H1 (cell line): ENCODE measurements around the gene NOC3L. TPM values are rescaled to one million over a fixed set of nuclear protein-coding genes. Genes with fewer than 3 reads are reported as not detected.
A peak's percentile ranks its signal among the peaks of the same experiment; 100 is the strongest.

Experiments used
- CTCF ChIA-PET: fragments of 300-600 bp; sonication (Branson Sonifier 250); formaldehyde crosslinking; loops from one replicate; lab custom pipeline; 2021; ENCODE audit not compliant: partially characterized antibody; lab: Charles Lee
- POLR2A ChIA-PET: fragments of 300-600 bp; sonication (Branson Sonifier 250); formaldehyde crosslinking; loops from one replicate; lab custom pipeline; 2021; ENCODE audit warnings: inconsistent platforms; ENCODE audit not compliant: partially characterized antibody; lab: Charles Lee
- DNase-seq, 2 experiments: peaks; one replicate each; pipeline versions ENCODE4 v3.0.0 to v3.0.0-alpha.2; 2010 to 2022; ENCODE audit warnings: low spot score in 2 of 2, low read depth in 1 of 2, mixed read lengths in 1 of 2
- FAIRE-seq: peaks from 2 replicates; lab custom pipeline; 2011; peaks lifted over from hg19 to GRCh38; lab: Jason Lieb, UNC
- H2AFZ ChIP-seq: 2 replicates; pipeline ENCODE4 v1.8.1; 2012; ENCODE audit warnings: low read length, inconsistent platforms
- H2AK5ac ChIP-seq: 2 replicates; pipeline ENCODE4 v1.6.1; 2013; ENCODE audit warnings: low read depth, low read length
- H2BK120ac ChIP-seq: replicated peaks from 2 replicates; pipeline ENCODE3; 2013; ENCODE audit warnings: low read depth, low read length, inconsistent platforms
- H2BK12ac ChIP-seq: 2 replicates; pipeline ENCODE4 v1.6.1; 2013; ENCODE audit warnings: low read depth, low read length
- H2BK15ac ChIP-seq: 2 replicates; pipeline ENCODE4 v1.6.1; 2013; ENCODE audit warnings: low read length
- H2BK20ac ChIP-seq: 2 replicates; pipeline ENCODE4 v1.6.1; 2013; ENCODE audit warnings: low read length
- H2BK5ac ChIP-seq: 2 replicates; pipeline ENCODE4 v1.6.1; 2013; ENCODE audit warnings: low read depth, low read length
- H3K14ac ChIP-seq: 2 replicates; pipeline ENCODE4 v1.6.1; 2013; ENCODE audit warnings: inconsistent platforms; ENCODE audit not compliant: insufficient read length
- H3K18ac ChIP-seq: 2 replicates; pipeline ENCODE4 v1.6.1; 2013; ENCODE audit warnings: low read length; ENCODE audit errors: extremely low read depth
- H3K23ac ChIP-seq: 2 replicates; pipeline ENCODE4 v1.6.1; 2013; ENCODE audit warnings: inconsistent platforms; ENCODE audit not compliant: insufficient read length
- H3K23me2 ChIP-seq: 2 replicates; pipeline ENCODE4 v1.6.1; 2013; ENCODE audit warnings: low read depth, low read length
- H3K27ac ChIP-seq: 2 replicates; pipeline ENCODE4 v1.6.1; 2011; ENCODE audit warnings: low read depth, low read length, inconsistent platforms
- H3K27me3 ChIP-seq, 4 experiments: replicated peaks in 1 of 4; 1 replicate in 1 of 4; 2 replicates in 3 of 4; pipeline versions ENCODE4 v1.6.1 to v1.8.1; 2011 to 2013; ENCODE audit warnings: low read length in 3 of 4, mild to moderate bottlenecking in 3 of 4, inconsistent platforms in 2 of 4, mixed read lengths in 2 of 4, moderate library complexity in 1 of 4; ENCODE audit not compliant: control insufficient read depth in 3 of 4, insufficient read depth in 3 of 4; ENCODE audit errors: extremely low read depth in 1 of 4
- H3K36me3 ChIP-seq, 4 experiments: 2 replicates each; pipeline versions ENCODE4 v1.6.1 to v1.8.1; 2011 to 2013; ENCODE audit warnings: mild to moderate bottlenecking in 4 of 4, low read length in 3 of 4, moderate library complexity in 2 of 4, control low read depth in 1 of 4, inconsistent platforms in 1 of 4; ENCODE audit not compliant: insufficient read depth in 4 of 4, control insufficient read depth in 2 of 4
- H3K4ac ChIP-seq: replicated peaks from 2 replicates; pipeline ENCODE3; 2013; ENCODE audit warnings: low read length, low read depth, mixed read lengths, inconsistent platforms; ENCODE audit not compliant: insufficient read length
- H3K4me1 ChIP-seq, 4 experiments: replicated peaks in 1 of 4; 1 replicate in 1 of 4; 2 replicates in 3 of 4; pipeline versions ENCODE4 v1.6.1 to v1.8.1; 2011 to 2013; ENCODE audit warnings: low read length in 3 of 4, inconsistent platforms in 2 of 4, mixed read lengths in 1 of 4; ENCODE audit not compliant: insufficient read depth in 4 of 4, control insufficient read depth in 3 of 4
- H3K4me2 ChIP-seq, 2 experiments: 2 replicates each; pipeline versions ENCODE4 v1.6.1 to v1.8.1; 2011 to 2013; ENCODE audit warnings: low read depth in 2 of 2, low read length in 2 of 2, control low read depth in 1 of 2, inconsistent platforms in 1 of 2, mild to moderate bottlenecking in 1 of 2; ENCODE audit not compliant: insufficient read depth in 1 of 2
- H3K4me3 ChIP-seq, 4 experiments: fragments of 200-600, 300-600 bp in 1 of 4; sonication (generic), shearing (Covaris generic), sonication (Bioruptor Twin) in 1 of 4; 2 replicates each; pipeline versions ENCODE4 v1.5.1 to v1.8.1; 2011 to 2016; ENCODE audit warnings: low read length in 4 of 4, low read depth in 3 of 4, control low read depth in 2 of 4, inconsistent platforms in 2 of 4, mild to moderate bottlenecking in 2 of 4, mixed read lengths in 1 of 4, moderate library complexity in 1 of 4; ENCODE audit not compliant: insufficient read depth in 2 of 4; ENCODE audit errors: extremely low read depth in 1 of 4
- H3K56ac ChIP-seq: replicated peaks from 2 replicates; pipeline ENCODE3; 2013; ENCODE audit warnings: low read depth, mild to moderate bottlenecking, mixed read lengths, low read length, inconsistent platforms; ENCODE audit not compliant: insufficient read length
- H3K79me1 ChIP-seq: 2 replicates; pipeline ENCODE4 v1.6.1; 2013; ENCODE audit warnings: low read depth, low read length, control low read depth
- H3K79me2 ChIP-seq, 2 experiments: 2 replicates each; pipeline versions ENCODE4 v1.6.1 to v1.8.1; 2012 to 2013; ENCODE audit warnings: low read length in 2 of 2, mild to moderate bottlenecking in 2 of 2, inconsistent platforms in 1 of 2; ENCODE audit not compliant: insufficient read depth in 2 of 2, control insufficient read depth in 1 of 2
- H3K9ac ChIP-seq, 4 experiments: replicated peaks in 1 of 4; 1 replicate in 1 of 4; 2 replicates in 3 of 4; pipeline versions ENCODE4 v1.6.1 to v1.8.1; 2011 to 2013; ENCODE audit warnings: low read depth in 3 of 4, low read length in 3 of 4, control low read depth in 2 of 4, mild to moderate bottlenecking in 2 of 4, moderate library complexity in 2 of 4, inconsistent platforms in 1 of 4; ENCODE audit errors: extremely low read depth in 1 of 4
- H3K9me3 ChIP-seq, 2 experiments: 2 replicates each; pipeline versions ENCODE4 v1.6.1 to v1.8.1; 2012 to 2013; ENCODE audit warnings: mild to moderate bottlenecking in 2 of 2, moderate library complexity in 2 of 2, control low read depth in 1 of 2, inconsistent platforms in 1 of 2, low read depth in 1 of 2, low read length in 1 of 2, mixed read lengths in 1 of 2; ENCODE audit not compliant: insufficient read depth in 2 of 2
- H4K20me1 ChIP-seq, 2 experiments: replicated peaks in 1 of 2; 2 replicates each; pipeline versions ENCODE3 to v1.8.1; 2011 to 2013; ENCODE audit warnings: inconsistent platforms in 2 of 2, low read length in 2 of 2, mild to moderate bottlenecking in 1 of 2; ENCODE audit not compliant: insufficient read depth in 2 of 2, control insufficient read depth in 1 of 2
- H4K5ac ChIP-seq: 2 replicates; pipeline ENCODE4 v1.6.1; 2013; ENCODE audit warnings: low read length, low read depth, mixed read lengths, inconsistent platforms; ENCODE audit not compliant: insufficient read length
- H4K8ac ChIP-seq: 2 replicates; pipeline ENCODE4 v1.8.0; 2013; ENCODE audit warnings: mild to moderate bottlenecking, moderate library complexity, low read length, inconsistent platforms; ENCODE audit not compliant: insufficient read depth; ENCODE audit errors: extremely low read depth
- H4K91ac ChIP-seq: replicated peaks from 2 replicates; pipeline ENCODE3; 2013; ENCODE audit warnings: low read length, mixed read lengths, inconsistent platforms; ENCODE audit not compliant: insufficient read length
- RXRA ChIP-seq: IDR thresholded peaks from 2 replicates; pipeline ENCODE4 v1.6.1; 2011; ENCODE audit warnings: low read depth, mild to moderate bottlenecking, low read length, moderate library complexity; ENCODE audit not compliant: insufficient read depth
- WGBS, 2 experiments: shearing (Covaris generic) in 1 of 2; methylation state at CpG; one replicate each; pipeline versions ENCODE4 v1.1.6 to v1.1.7; 2013 to 2015; ENCODE audit warnings: low lambda C conversion rate in 2 of 2, mixed read lengths in 2 of 2, inconsistent platforms in 1 of 2, low coverage in 1 of 2, missing lambda C conversion rate in 1 of 2; ENCODE audit not compliant: insufficient replicate concordance in 2 of 2, insufficient coverage in 1 of 2, insufficient read length in 1 of 2; ENCODE audit errors: extremely low coverage in 1 of 2, missing lambda C conversion rate in 1 of 2; 5-methylcytosine and 5-hydroxymethylcytosine counted together
- long read RNA-seq, 2 experiments: library from RNA in 1 of 2; library from capped mRNA in 1 of 2; stranded (forward); transcript quantifications; one replicate each; pipeline ENCODE4 v2.0.0, GENCODE V29; 2021; ENCODE audit warnings: inconsistent platforms in 1 of 2
- polyA minus RNA-seq, 3 experiments: library from RNA; depleted of rRNA, polyadenylated mRNA; stranded (reverse); fragments of >200 nt; gene quantifications; 1 replicate in 2 of 3; 2 replicates in 1 of 3; pipeline ENCODE4 v1.2.3, GENCODE V29; 2011
- polyA plus RNA-seq, 7 experiments: library from polyadenylated mRNA; depleted of rRNA in 3 of 7; stranded (reverse) in 5 of 7; unstranded in 2 of 7; fragments of >200 nt in 5 of 7; fragments of 200-250 nt in 2 of 7; gene quantifications; 1 replicate in 5 of 7; 2 replicates in 1 of 7; 4 replicates in 1 of 7; pipeline versions ENCODE4 v1.2.1 to v1.2.3, GENCODE V29; 2011 to 2013; ENCODE audit warnings: missing spikeins in 2 of 7, mixed read lengths in 2 of 7
- total RNA-seq: library from RNA; stranded (reverse); fragmentation: NEBNext Ultra II Directional; extraction: Animal tissue kit (Norgen Biotek cat#: 25700); gene quantifications from 2 replicates; pipeline ENCODE4 v1.2.1, GENCODE V29; 2021
- TF ChIP-seq, protein P1 (sequence below): IDR thresholded peaks from 2 replicates; pipeline ENCODE4 v1.6.1; 2011; ENCODE audit warnings: low read length, improper control_type of control experiment

The NOC3L gene, protein sequence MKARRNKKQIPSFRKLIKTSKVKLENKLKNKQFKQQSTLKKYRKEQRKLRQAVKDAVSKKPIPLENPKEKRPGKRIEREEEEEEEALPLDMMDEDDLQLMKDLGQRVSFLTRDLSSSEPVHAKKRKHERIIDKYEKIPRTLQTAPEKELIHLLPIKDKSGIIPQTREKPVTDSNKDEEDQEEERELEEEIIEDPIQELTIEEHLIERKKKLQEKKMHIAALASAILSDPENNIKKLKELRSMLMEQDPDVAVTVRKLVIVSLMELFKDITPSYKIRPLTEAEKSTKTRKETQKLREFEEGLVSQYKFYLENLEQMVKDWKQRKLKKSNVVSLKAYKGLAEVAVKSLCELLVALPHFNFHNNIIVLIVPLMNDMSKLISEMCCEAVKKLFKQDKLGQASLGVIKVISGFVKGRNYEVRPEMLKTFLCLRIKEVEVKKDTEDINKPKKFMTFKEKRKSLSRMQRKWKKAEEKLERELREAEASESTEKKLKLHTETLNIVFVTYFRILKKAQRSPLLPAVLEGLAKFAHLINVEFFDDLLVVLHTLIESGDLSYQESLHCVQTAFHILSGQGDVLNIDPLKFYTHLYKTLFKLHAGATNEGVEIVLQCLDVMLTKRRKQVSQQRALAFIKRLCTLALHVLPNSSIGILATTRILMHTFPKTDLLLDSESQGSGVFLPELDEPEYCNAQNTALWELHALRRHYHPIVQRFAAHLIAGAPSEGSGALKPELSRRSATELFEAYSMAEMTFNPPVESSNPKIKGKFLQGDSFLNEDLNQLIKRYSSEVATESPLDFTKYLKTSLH
- total RNA-seq (34.3 and 39.1 TPM in 2 replicates), polyA plus RNA-seq (2011; rRNA removed) (4.1 and 7.1 TPM in 2 replicates), polyA minus RNA-seq (2011; rRNA and poly(A)+ RNA removed) (26.0 and 30.0 TPM in 2 replicates)
- polyA plus RNA-seq (2011; cell fraction: cytosol; rRNA removed): 9.1 TPM
- 9.6 TPM for polyA plus RNA-seq (2011; cell fraction: nucleus; rRNA removed)
- 10.0 to 25.8 TPM (median 12.1 TPM) in 4 replicates for polyA plus RNA-seq (2012, experiment 1 of 2)
- 1.6 TPM for polyA plus RNA-seq (2012, experiment 2 of 2)
- 26.6 TPM for polyA plus RNA-seq (2013, experiment 1 of 2)
- 24.9 TPM for polyA plus RNA-seq (2013, experiment 2 of 2)
- 10.9 TPM for polyA minus RNA-seq (2011; cell fraction: cytosol; rRNA and poly(A)+ RNA removed)
- 47.2 TPM for polyA minus RNA-seq (2011; cell fraction: nucleus; rRNA and poly(A)+ RNA removed)
- long read RNA-seq, experiment 1, partial matches to known transcripts: 15 of 20 reads
- long read RNA-seq, experiment 1, other reads (novel, unspliced or antisense): 3 of 20 reads
- long read RNA-seq, experiment 2, transcript NOC3L-201 (21 exons, 3,455 nt): major isoform, 8 of 18 reads
- long read RNA-seq, experiment 2, partial matches to known transcripts: 8 of 18 reads
- long read RNA-seq, experiment 2, other reads (novel, unspliced or antisense): 2 of 18 reads

DNA sequence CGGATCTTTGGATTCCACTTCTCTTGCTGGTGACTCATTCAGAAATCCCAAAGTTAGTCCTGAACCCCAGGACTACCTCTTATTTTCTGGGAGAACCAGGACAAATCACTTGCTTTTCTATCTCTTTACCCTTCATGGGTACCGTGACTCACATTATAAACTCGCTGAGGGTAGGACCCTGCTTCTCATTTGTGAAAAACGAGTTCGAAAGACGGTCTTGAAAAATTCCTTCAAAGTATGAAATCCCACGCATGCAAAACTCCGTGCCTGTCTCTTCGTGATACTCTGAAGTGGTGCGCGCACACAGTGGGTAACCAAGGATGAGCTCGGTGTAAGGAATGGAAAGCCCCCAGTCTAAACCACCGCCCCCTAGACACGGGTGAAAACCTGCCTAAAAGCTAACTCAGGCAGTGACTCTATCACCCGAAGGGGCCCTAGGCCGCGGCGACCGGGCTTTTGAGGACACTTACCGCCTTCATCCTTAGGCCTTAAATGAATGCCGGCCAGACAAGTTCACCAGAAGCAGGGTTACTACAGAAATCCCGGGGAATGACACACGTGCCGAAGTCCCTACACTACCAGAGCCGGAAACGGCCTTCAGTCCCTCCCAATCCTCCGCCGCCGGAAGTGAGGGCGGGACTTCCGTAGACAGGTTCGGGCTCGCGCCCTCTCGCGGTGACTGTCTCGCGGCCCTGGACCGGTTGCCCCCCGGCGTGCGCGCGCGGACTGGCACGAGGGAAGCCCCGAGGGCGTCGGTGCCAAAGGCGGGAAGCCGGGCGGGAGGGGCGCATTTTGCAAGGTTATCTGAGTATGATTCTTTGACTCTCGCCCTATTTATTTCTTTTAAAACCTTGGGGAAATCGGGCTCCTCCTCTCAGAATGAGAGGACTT lies at the start of gene NOC3L:
NOC3L (minus strand) TSS at position 580 of the 891 bp plus-strand sequence; CDS start at position 479, 101 bp downstream.
- CTCF ChIA-PET: interaction anchor here (0.9 to 2.3 kb wide), 7 partner anchors 10 to 83 kb away, joined by 3 to 7 read pairs (median 4); no protein-coding TSS in a partner anchor
- H3K9me3 ChIP-seq: no peaks in the 10 kb centered on the region
- H3K36me3 ChIP-seq: peaks cover 0 to 25% (median 11%) of the 10 kb centered on the region in 4 experiments; a peak in 6 of 8 replicates
- peaks cover 0 to 18% (median 11%) of the 10 kb centered on the region in 4 experiments; a peak in 5 of 7 replicates for H3K27me3 ChIP-seq
- no peak within 1 kb of the TSS for H2BK15ac ChIP-seq
- H2BK12ac ChIP-seq: no peak within 1 kb of the TSS
- peak within 1 kb of the TSS; percentile 80 to 91 for H3K4me2 ChIP-seq
- no peak within 1 kb of the TSS for H2BK20ac ChIP-seq
- DNase-seq: peak; percentile 85 to 97
- H3K23ac ChIP-seq: no peak within 1 kb of the TSS
- peak within 1 kb of the TSS; percentile 33 for H2BK120ac ChIP-seq
- peak; percentile 84 for FAIRE-seq
- peak within 1 kb of the TSS; percentile 51; the same call in 1 of the 2 replicates for H4K8ac ChIP-seq
- peak within 1 kb of the TSS; percentile 52 for H3K56ac ChIP-seq
- H2AK5ac ChIP-seq: no peak within 1 kb of the TSS
- H3K4me3 ChIP-seq: peak within 1 kb of the TSS; percentile 87 to 93 (median 93)
- peak within 1 kb of the TSS; percentile 89 for H2AFZ ChIP-seq
- peaks cover 0 to 27% of the 10 kb centered on the region in 2 experiments; a peak in 2 of 4 replicates for H3K79me2 ChIP-seq
- peak within 1 kb of the TSS in 3 of 4 experiments; percentile 67 to 79 (median 72); a peak in 6 of 7 replicates for H3K9ac ChIP-seq
- H2BK5ac ChIP-seq: no peak within 1 kb of the TSS
- H3K27ac ChIP-seq: 0 out of 2 replicates have a peak within 1 kb of the TSS, but pooled peaks have one; percentile 11
- H4K5ac ChIP-seq: no peak within 1 kb of the TSS
- peak within 1 kb of the TSS; percentile 21 for H3K4ac ChIP-seq
- 2% methylated on average over 55 of the region's 55 CpGs; no CpG with 5 or more reads in 1 of the 2 experiments for WGBS, 2 experiments
- H3K79me1 ChIP-seq: peaks cover 2% of the 10 kb centered on the region; the same call in 1 of the 2 replicates
- H4K91ac ChIP-seq: peak within 1 kb of the TSS; percentile 79
- H3K23me2 ChIP-seq: peaks cover 6% of the 10 kb centered on the region
- no peak within 1 kb of the TSS for H3K14ac ChIP-seq
- POLR2A ChIA-PET: interaction anchor here (1.4 to 2.4 kb wide), 3 partner anchors 12 to 182 kb away, joined by 4 to 9 read pairs (median 5); no protein-coding TSS in a partner anchor
- H3K4me1 ChIP-seq: peaks cover 0 to 2% (median 0%) of the 10 kb centered on the region in 4 experiments; a peak in 1 of 7 replicates
- peaks cover 0 to 4% of the 10 kb centered on the region in 2 experiments for H4K20me1 ChIP-seq
- no peak within 1 kb of the TSS; the same call in 1 of the 2 replicates for H3K18ac ChIP-seq
- TF ChIP-seq, protein P1, sequence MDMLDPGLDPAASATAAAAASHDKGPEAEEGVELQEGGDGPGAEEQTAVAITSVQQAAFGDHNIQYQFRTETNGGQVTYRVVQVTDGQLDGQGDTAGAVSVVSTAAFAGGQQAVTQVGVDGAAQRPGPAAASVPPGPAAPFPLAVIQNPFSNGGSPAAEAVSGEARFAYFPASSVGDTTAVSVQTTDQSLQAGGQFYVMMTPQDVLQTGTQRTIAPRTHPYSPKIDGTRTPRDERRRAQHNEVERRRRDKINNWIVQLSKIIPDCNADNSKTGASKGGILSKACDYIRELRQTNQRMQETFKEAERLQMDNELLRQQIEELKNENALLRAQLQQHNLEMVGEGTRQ: peak; percentile 23; the same call in 1 of the 2 replicates
- no peak for TF ChIP-seq RXRA
